MCF 10A (cell line): ENCODE data around the gene ZNF484. TPM values are rescaled to one million over a fixed set of nuclear protein-coding genes. Genes with fewer than 3 reads are reported as not detected.
"Not testable (repeated sequence)": the region's sequence is repeated elsewhere in the genome, so short reads cannot be mapped to it uniquely, and the experiment has no call there.

Experiments used
- BruUV-seq: library from RNA; stranded (reverse); fragments of 400-500 nt; replicated peaks from 2 replicates; lab custom pipeline; 2021; lab: Mats Ljungman, UMichigan
- CTCF ChIA-PET: fragments of 300-600 bp; sonication (Branson Sonifier 250); formaldehyde crosslinking; extraction: SDS; loops from one replicate; lab custom pipeline; 2021; ENCODE audit warnings: antibody characterized with exemption, inconsistent platforms; lab: Yijun Ruan, JAX
- POLR2A ChIA-PET: fragments of 300-600, 350-650 bp; sonication (Branson Sonifier 250); formaldehyde crosslinking; extraction: SDS; loops from one replicate; lab custom pipeline; 2020; ENCODE audit warnings: antibody characterized with exemption, inconsistent platforms; lab: Yijun Ruan, JAX
- DNase-seq: peaks from one replicate; pipeline ENCODE4 v3.0.0-alpha.2; 2018; ENCODE audit not compliant: unreplicated experiment
- H3K27ac Mint-ChIP-seq: one replicate; pipeline ENCODE4 v1.8.0; 2022; ENCODE audit warnings: mild to moderate bottlenecking, low read depth, mixed read lengths; ENCODE audit not compliant: unreplicated experiment
- H3K27me3 Mint-ChIP-seq: one replicate; pipeline ENCODE4 v1.8.0; 2022; ENCODE audit warnings: mixed read lengths; ENCODE audit not compliant: insufficient read depth, unreplicated experiment
- H3K36me3 Mint-ChIP-seq: one replicate; pipeline ENCODE4 v1.8.0; 2022; ENCODE audit warnings: mild to moderate bottlenecking, moderate library complexity, mixed read lengths; ENCODE audit not compliant: insufficient read depth, unreplicated experiment
- H3K4me1 Mint-ChIP-seq: one replicate; pipeline ENCODE4 v1.8.0; 2022; ENCODE audit warnings: mixed read lengths; ENCODE audit not compliant: insufficient read depth, unreplicated experiment
- H3K4me3 Mint-ChIP-seq: one replicate; pipeline ENCODE4 v1.8.0; 2022; ENCODE audit warnings: mild to moderate bottlenecking, moderate library complexity, mixed read lengths; ENCODE audit not compliant: unreplicated experiment
- H3K9me3 Mint-ChIP-seq: one replicate; pipeline ENCODE4 v1.8.0; 2022; ENCODE audit warnings: mixed read lengths; ENCODE audit not compliant: unreplicated experiment
- intact Hi-C: fragments of 100-400 bp; cut with micrococcal nuclease; formaldehyde crosslinking; loops from 2 replicates; pipeline ENCODE4 v1.14.1; 2022
- total RNA-seq: library from RNA; stranded (reverse); gene quantifications from 2 replicates; pipeline ENCODE4 v1.2.3, GENCODE V29; 2022
- TF ChIP-seq, protein P1 (sequence below): fragments of 200-600 bp; IDR thresholded peaks from one replicate; pipeline ENCODE4 v1.8.0; 2022; ENCODE audit warnings: antibody characterized with exemption, mild to moderate bottlenecking; ENCODE audit not compliant: unreplicated experiment

Gene ZNF484
- total RNA-seq, 1 experiment from 2014 or later, result 7.1 TPM

DNA sequence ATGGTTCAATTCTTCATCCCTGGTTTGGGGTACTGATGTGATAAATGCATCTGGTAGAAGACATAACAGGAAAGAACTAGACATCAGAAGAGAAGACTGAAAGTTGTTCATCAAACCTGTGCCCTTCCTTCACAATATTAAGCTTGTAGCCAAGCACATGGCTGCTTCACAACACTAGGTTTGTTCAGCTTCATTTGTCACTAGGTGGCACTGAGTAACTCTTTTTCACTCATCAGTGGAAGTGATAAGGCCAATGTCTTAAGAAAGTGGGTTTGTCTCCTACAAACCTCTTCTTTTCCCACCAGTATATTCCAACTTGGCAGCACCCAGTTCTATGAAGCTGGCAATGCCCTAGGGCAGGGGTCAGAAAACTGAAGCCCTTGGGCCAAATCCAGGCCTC is 26.9 kb downstream of the ZNF484 start:
- ChIA-PET CTCF (interaction anchor here (0.6 to 0.8 kb wide), 2 partner anchors 17 to 928 kb away, joined by 3 to 4 read pairs; no protein-coding TSS in a partner anchor), POLR2A (no interaction called here)
- Mint-ChIP-seq H3K4me3 (no peak overlapping the region), H3K27ac (no peak overlapping the region), H3K9me3 (peaks cover 36% of the 10 kb centered on the region), H3K4me1 (no peaks in the 10 kb centered on the region), H3K36me3 (peaks cover 97% of the 10 kb centered on the region), H3K27me3 (no peaks in the 10 kb centered on the region)
- BruUV-seq, result no TSS peak
- no peak for DNase-seq
- TF ChIP-seq, protein P1, sequence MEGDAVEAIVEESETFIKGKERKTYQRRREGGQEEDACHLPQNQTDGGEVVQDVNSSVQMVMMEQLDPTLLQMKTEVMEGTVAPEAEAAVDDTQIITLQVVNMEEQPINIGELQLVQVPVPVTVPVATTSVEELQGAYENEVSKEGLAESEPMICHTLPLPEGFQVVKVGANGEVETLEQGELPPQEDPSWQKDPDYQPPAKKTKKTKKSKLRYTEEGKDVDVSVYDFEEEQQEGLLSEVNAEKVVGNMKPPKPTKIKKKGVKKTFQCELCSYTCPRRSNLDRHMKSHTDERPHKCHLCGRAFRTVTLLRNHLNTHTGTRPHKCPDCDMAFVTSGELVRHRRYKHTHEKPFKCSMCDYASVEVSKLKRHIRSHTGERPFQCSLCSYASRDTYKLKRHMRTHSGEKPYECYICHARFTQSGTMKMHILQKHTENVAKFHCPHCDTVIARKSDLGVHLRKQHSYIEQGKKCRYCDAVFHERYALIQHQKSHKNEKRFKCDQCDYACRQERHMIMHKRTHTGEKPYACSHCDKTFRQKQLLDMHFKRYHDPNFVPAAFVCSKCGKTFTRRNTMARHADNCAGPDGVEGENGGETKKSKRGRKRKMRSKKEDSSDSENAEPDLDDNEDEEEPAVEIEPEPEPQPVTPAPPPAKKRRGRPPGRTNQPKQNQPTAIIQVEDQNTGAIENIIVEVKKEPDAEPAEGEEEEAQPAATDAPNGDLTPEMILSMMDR, result no peak
- intact Hi-C loops, result no loop called here

GRCh38 chr9:92848740-92849139 is 29.1 kb downstream of the ZNF484 start:
- H3K4me1 Mint-ChIP-seq, H3K27ac Mint-ChIP-seq, BruUV-seq, DNase-seq, H3K4me3 Mint-ChIP-seq, H3K27me3 Mint-ChIP-seq, POLR2A ChIA-PET, intact Hi-C loops: not testable (repeated sequence)
- peaks cover 77% of the 10 kb centered on the region for H3K36me3 Mint-ChIP-seq
- peaks cover 29% of the 10 kb centered on the region for H3K9me3 Mint-ChIP-seq
- CTCF ChIA-PET, result interaction anchor here (1.2 kb wide), 1 partner anchor 11 kb away, joined by 3 read pairs; no protein-coding TSS in a partner anchor

DNA sequence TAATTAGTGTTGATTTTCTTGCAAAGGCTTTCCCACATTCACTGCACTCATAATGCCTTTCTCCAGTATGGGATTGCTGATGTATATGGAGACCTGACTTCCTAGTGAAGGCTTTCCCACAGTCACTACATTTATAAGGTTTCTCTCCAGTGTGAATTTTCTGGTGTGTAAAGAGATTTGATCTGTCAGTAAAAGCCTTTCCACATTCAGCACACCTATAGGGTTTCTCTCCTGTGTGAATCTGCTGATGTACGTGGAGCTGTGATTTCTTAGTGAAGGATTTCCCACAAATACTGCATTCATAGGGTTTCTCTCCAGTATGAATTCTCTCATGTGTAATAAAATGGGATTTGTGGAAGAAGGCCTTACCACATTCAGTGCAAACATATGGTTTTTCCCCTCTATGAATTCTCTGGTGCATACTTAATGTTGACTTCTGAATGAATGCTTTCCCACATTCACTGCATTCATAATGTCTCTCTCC is 31.1 kb downstream of the ZNF484 start:
- intact Hi-C loops, result no loop called here
- no peak for DNase-seq
- peaks cover 21% of the 10 kb centered on the region for H3K9me3 Mint-ChIP-seq
- ChIA-PET CTCF (no interaction called here), POLR2A (no interaction called here)
- H3K4me1 Mint-ChIP-seq, result no peaks in the 10 kb centered on the region
- no peak overlapping the region for H3K4me3 Mint-ChIP-seq
- BruUV-seq, result no TSS peak
- peaks cover 56% of the 10 kb centered on the region for H3K36me3 Mint-ChIP-seq
- TF ChIP-seq, protein P1, result no peak
- H3K27ac Mint-ChIP-seq, result no peak overlapping the region
- no peaks in the 10 kb centered on the region for H3K27me3 Mint-ChIP-seq

- POLR2A ChIA-PET, result interaction anchor here (0.7 kb wide), 1 partner anchor 12 kb away, joined by 3 read pairs; no protein-coding TSS in a partner anchor
- H3K9me3 Mint-ChIP-seq, result peaks cover 15% of the 10 kb centered on the region
- intact Hi-C loops, BruUV-seq, H3K36me3 Mint-ChIP-seq, H3K27ac Mint-ChIP-seq, H3K4me3 Mint-ChIP-seq, H3K27me3 Mint-ChIP-seq, DNase-seq, H3K4me1 Mint-ChIP-seq: not testable (repeated sequence)
- CTCF ChIA-PET, result interaction anchor here (1.1 kb wide), 1 partner anchor 11 kb away, joined by 3 read pairs; no protein-coding TSS in a partner anchor
Measured at GRCh38 chr9:92838411-92838810, 39.4 kb downstream of the ZNF484 start.

DNA sequence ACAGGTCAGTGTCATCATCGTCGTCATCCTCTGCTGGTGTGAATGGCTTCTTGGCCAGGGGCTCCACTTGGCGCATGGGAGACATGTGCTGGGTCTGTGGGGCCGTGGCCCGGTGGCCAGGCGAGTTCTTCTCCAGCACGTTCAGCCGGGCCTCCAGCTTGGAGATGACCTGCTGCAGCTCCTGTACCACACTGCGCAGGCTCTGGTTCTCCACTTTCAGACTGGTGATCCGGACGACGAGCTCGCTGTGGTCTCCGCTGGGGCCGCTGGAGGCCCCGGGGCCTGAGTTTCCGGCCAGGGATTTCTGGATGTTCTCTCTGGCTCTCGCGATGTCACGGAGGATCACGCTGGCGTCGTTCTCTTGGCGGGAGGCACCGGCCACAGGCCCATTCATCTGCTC is 40.6 kb downstream of the ZNF484 start:
- H3K27ac Mint-ChIP-seq, result no peak overlapping the region
- ChIA-PET POLR2A (interaction anchor here (0.9 kb wide), 1 partner anchor 22 kb away, joined by 3 read pairs; no protein-coding TSS in a partner anchor), CTCF (interaction anchor here (1.1 kb wide), 1 partner anchor 12 kb away, joined by 3 read pairs; no protein-coding TSS in a partner anchor)
- TF ChIP-seq, protein P1, result no peak
- no peaks in the 10 kb centered on the region for H3K27me3 Mint-ChIP-seq
- H3K4me1 Mint-ChIP-seq, result no peaks in the 10 kb centered on the region
- intact Hi-C loops, result no loop called here
- peaks cover 8% of the 10 kb centered on the region for H3K9me3 Mint-ChIP-seq
- no peaks in the 10 kb centered on the region for H3K36me3 Mint-ChIP-seq
- no peak overlapping the region for H3K4me3 Mint-ChIP-seq
- no peak for DNase-seq
- BruUV-seq, result no TSS peak
